SK-N-SH treated with all-trans-retinoic acid at 6 μM for 48 hours (cell line): ENCODE measurements around the gene PHYHD1.

Source experiments
- ATAC-seq: fragments of 200-7000 bp; cut with Tn5 transposase; 3 replicates; pipeline ENCODE4 v1.9.1; 2020; ENCODE audit warnings: mild to moderate bottlenecking, moderate library complexity
- ARNTL ChIP-seq: fragments of 450-650 bp; formaldehyde crosslinking; IDR thresholded peaks from 2 replicates; pipeline ENCODE4 v1.5.0; 2020; ENCODE audit warnings: low read depth, mild to moderate bottlenecking, moderate library complexity, borderline replicate concordance
- BACH2 ChIP-seq: fragments of 250-450 bp; sonication (Bioruptor Pico); IDR thresholded peaks from 2 replicates; pipeline ENCODE4 v1.9.0; 2021; ENCODE audit warnings: mild to moderate bottlenecking, borderline replicate concordance
- CSDC2 ChIP-seq: fragments of 250-450 bp; sonication (Bioruptor Pico); IDR thresholded peaks from 2 replicates; pipeline ENCODE4 v1.5.0; 2020; ENCODE audit warnings: mild to moderate bottlenecking, moderate library complexity
- ESRRG ChIP-seq: fragments of 250-450 bp; sonication (Bioruptor Pico); IDR thresholded peaks from 2 replicates; pipeline ENCODE4 v1.6.1; 2021; ENCODE audit warnings: mild to moderate bottlenecking
- GLIS3 ChIP-seq: fragments of 250-450 bp; sonication (Bioruptor Pico); IDR thresholded peaks from 2 replicates; pipeline ENCODE4 v1.5.0; 2020; ENCODE audit warnings: mild to moderate bottlenecking, moderate library complexity
- ISL1 ChIP-seq: fragments of 250-450 bp; sonication (Bioruptor Pico); IDR thresholded peaks from 2 replicates; pipeline ENCODE4 v2.1.2; 2022; ENCODE audit warnings: mild to moderate bottlenecking, moderate library complexity
- OSR1 ChIP-seq: fragments of 250-450 bp; sonication (Bioruptor Pico); IDR thresholded peaks from 2 replicates; pipeline ENCODE4 v1.8.0; 2022; ENCODE audit warnings: moderate library complexity, mild to moderate bottlenecking, inconsistent platforms
- PPARA ChIP-seq: fragments of 250-450 bp; sonication (Bioruptor Pico); IDR thresholded peaks from 2 replicates; pipeline ENCODE4 v1.5.0; 2020; ENCODE audit warnings: mild to moderate bottlenecking, borderline replicate concordance
- RARB ChIP-seq: fragments of 250-450 bp; sonication (Bioruptor Pico); IDR thresholded peaks from 2 replicates; pipeline ENCODE4 v1.8.0; 2021; ENCODE audit warnings: mild to moderate bottlenecking, moderate library complexity
- SNAI2 ChIP-seq: fragments of 250-450 bp; sonication (Bioruptor Pico); IDR thresholded peaks from 2 replicates; pipeline ENCODE4 v1.5.0; 2020; ENCODE audit warnings: mild to moderate bottlenecking, moderate library complexity
- TCF4 ChIP-seq: fragments of 250-450 bp; sonication (Bioruptor Pico); IDR thresholded peaks from 2 replicates; pipeline ENCODE4 v1.8.0; 2021; ENCODE audit warnings: mild to moderate bottlenecking, moderate library complexity, borderline replicate concordance
- ZFP3 ChIP-seq: fragments of 250-450 bp; sonication (Bioruptor Pico); IDR thresholded peaks from 2 replicates; pipeline ENCODE4 v1.5.0; 2020; ENCODE audit warnings: mild to moderate bottlenecking, moderate library complexity
- ZFP30 ChIP-seq: fragments of 450-650 bp; formaldehyde crosslinking; IDR thresholded peaks from 2 replicates; pipeline ENCODE4 v1.5.0; 2022; ENCODE audit warnings: mild to moderate bottlenecking, moderate library complexity
- ZNF70 ChIP-seq: fragments of 450-650 bp; formaldehyde crosslinking; IDR thresholded peaks from 2 replicates; pipeline ENCODE4 v1.5.0; 2020; ENCODE audit warnings: mild to moderate bottlenecking, moderate library complexity
- ZNF8 ChIP-seq: fragments of 450-650 bp; formaldehyde crosslinking; IDR thresholded peaks from 2 replicates; pipeline ENCODE4 v1.5.0; 2020; ENCODE audit warnings: mild to moderate bottlenecking, moderate library complexity
- TF ChIP-seq, protein P1 (sequence below): fragments of 250-450 bp; sonication (Bioruptor Pico); IDR thresholded peaks from 2 replicates; pipeline ENCODE4 v1.8.0; 2020; ENCODE audit warnings: mild to moderate bottlenecking, moderate library complexity, borderline replicate concordance
- TF ChIP-seq, protein P2 (sequence below): fragments of 250-450 bp; sonication (Bioruptor Pico); IDR thresholded peaks from 2 replicates; pipeline ENCODE4 v1.5.0; 2020; ENCODE audit warnings: mild to moderate bottlenecking, moderate library complexity
- TF ChIP-seq, protein P3 (sequence below): fragments of 250-450 bp; sonication (Bioruptor Pico); IDR thresholded peaks from 2 replicates; pipeline ENCODE4 v1.5.1; 2021; ENCODE audit warnings: mild to moderate bottlenecking, moderate library complexity

Gene PHYHD1

DNA sequence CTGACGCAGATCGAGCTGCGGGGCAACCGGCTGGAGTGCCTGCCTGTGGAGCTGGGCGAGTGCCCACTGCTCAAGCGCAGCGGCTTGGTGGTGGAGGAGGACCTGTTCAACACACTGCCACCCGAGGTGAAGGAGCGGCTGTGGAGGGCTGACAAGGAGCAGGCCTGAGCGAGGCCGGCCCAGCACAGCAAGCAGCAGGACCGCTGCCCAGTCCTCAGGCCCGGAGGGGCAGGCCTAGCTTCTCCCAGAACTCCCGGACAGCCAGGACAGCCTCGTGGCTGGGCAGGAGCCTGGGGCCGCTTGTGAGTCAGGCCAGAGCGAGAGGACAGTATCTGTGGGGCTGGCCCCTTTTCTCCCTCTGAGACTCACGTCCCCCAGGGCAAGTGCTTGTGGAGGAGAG is 4.6 kb upstream of the PHYHD1 start:
- no peak for ATAC-seq
- no peak for TF ChIP-seq ZFP3 (CRISPR knock-in tag)
- TF ChIP-seq, protein P1, sequence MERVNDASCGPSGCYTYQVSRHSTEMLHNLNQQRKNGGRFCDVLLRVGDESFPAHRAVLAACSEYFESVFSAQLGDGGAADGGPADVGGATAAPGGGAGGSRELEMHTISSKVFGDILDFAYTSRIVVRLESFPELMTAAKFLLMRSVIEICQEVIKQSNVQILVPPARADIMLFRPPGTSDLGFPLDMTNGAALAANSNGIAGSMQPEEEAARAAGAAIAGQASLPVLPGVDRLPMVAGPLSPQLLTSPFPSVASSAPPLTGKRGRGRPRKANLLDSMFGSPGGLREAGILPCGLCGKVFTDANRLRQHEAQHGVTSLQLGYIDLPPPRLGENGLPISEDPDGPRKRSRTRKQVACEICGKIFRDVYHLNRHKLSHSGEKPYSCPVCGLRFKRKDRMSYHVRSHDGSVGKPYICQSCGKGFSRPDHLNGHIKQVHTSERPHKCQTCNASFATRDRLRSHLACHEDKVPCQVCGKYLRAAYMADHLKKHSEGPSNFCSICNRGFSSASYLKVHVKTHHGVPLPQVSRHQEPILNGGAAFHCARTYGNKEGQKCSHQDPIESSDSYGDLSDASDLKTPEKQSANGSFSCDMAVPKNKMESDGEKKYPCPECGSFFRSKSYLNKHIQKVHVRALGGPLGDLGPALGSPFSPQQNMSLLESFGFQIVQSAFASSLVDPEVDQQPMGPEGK (CRISPR knock-in tag): no peak
- no peak for TF ChIP-seq ISL1
- no peak for TF ChIP-seq OSR1 (CRISPR knock-in tag)
- TF ChIP-seq CSDC2 (CRISPR knock-in tag): no peak

DNA sequence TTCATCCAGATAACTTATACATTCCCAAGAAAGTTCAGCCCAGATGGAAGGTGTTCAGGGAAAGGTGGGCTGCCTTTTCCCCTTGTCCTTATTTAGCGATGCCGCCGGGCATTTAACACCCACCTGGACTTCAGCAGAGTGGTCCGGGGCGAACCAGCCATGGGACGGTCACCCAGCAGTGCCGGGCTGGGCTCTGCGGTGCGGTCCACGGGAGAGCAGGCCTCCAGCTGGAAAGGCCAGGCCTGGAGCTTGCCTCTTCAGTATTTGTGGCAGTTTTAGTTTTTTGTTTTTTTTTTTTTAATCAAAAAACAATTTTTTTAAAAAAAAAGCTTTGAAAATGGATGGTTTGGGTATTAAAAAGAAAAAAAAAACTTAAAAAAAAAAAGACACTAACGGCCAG is 4.0 kb upstream of the PHYHD1 start:
- no peak for TF ChIP-seq PPARA (CRISPR knock-in tag)
- TF ChIP-seq ZNF8: no peak
- TF ChIP-seq, protein P2, sequence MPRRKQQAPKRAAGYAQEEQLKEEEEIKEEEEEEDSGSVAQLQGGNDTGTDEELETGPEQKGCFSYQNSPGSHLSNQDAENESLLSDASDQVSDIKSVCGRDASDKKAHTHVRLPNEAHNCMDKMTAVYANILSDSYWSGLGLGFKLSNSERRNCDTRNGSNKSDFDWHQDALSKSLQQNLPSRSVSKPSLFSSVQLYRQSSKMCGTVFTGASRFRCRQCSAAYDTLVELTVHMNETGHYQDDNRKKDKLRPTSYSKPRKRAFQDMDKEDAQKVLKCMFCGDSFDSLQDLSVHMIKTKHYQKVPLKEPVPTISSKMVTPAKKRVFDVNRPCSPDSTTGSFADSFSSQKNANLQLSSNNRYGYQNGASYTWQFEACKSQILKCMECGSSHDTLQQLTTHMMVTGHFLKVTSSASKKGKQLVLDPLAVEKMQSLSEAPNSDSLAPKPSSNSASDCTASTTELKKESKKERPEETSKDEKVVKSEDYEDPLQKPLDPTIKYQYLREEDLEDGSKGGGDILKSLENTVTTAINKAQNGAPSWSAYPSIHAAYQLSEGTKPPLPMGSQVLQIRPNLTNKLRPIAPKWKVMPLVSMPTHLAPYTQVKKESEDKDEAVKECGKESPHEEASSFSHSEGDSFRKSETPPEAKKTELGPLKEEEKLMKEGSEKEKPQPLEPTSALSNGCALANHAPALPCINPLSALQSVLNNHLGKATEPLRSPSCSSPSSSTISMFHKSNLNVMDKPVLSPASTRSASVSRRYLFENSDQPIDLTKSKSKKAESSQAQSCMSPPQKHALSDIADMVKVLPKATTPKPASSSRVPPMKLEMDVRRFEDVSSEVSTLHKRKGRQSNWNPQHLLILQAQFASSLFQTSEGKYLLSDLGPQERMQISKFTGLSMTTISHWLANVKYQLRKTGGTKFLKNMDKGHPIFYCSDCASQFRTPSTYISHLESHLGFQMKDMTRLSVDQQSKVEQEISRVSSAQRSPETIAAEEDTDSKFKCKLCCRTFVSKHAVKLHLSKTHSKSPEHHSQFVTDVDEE (CRISPR knock-in tag): no peak
- no peak for TF ChIP-seq ZFP30 (CRISPR knock-in tag)
- TF ChIP-seq ARNTL (CRISPR knock-in tag): no peak
- no peak for TF ChIP-seq TCF4 (CRISPR knock-in tag)
- no peak for TF ChIP-seq SNAI2
- TF ChIP-seq, protein P1 (CRISPR knock-in tag): no peak
- TF ChIP-seq, protein P3, sequence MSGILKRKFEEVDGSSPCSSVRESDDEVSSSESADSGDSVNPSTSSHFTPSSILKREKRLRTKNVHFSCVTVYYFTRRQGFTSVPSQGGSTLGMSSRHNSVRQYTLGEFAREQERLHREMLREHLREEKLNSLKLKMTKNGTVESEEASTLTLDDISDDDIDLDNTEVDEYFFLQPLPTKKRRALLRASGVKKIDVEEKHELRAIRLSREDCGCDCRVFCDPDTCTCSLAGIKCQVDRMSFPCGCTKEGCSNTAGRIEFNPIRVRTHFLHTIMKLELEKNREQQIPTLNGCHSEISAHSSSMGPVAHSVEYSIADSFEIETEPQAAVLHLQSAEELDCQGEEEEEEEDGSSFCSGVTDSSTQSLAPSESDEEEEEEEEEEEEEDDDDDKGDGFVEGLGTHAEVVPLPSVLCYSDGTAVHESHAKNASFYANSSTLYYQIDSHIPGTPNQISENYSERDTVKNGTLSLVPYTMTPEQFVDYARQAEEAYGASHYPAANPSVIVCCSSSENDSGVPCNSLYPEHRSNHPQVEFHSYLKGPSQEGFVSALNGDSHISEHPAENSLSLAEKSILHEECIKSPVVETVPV (CRISPR knock-in tag): no peak
- no peak for TF ChIP-seq GLIS3
- no peak for TF ChIP-seq ESRRG
- TF ChIP-seq RARB: no peak
- TF ChIP-seq BACH2: no peak
- no peak for TF ChIP-seq ZFP3 (CRISPR knock-in tag)
- no peak for ATAC-seq

DNA sequence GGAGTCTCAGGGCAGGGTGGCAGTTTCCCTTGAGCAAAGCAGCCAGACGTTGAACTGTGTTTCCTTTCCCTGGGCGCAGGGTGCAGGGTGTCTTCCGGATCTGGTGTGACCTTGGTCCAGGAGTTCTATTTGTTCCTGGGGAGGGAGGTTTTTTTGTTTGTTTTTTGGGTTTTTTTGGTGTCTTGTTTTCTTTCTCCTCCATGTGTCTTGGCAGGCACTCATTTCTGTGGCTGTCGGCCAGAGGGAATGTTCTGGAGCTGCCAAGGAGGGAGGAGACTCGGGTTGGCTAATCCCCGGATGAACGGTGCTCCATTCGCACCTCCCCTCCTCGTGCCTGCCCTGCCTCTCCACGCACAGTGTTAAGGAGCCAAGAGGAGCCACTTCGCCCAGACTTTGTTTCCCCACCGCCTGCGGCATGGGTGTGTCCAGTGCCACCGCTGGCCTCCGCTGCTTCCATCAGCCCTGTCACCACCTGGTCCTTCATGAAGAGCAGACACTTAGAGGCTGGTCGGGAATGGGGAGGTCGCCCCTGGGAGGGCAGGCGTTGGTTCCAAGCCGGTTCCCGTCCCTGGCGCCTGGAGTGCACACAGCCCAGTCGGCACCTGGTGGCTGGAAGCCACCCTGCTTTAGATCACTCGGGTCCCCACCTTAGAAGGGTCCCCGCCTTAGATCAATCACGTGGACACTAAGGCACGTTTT is 3.5 kb upstream of the PHYHD1 start:
- ATAC-seq: no peak
- no peak for TF ChIP-seq ZNF70
- TF ChIP-seq, protein P3 (CRISPR knock-in tag): no peak
- TF ChIP-seq SNAI2: no peak
- TF ChIP-seq, protein P1 (CRISPR knock-in tag): no peak
- TF ChIP-seq ARNTL (CRISPR knock-in tag): no peak
- no peak for TF ChIP-seq ESRRG
